Esophagus muscularis mucosa (tissue), 3 donors: ENCODE measurements around the gene LRMDA.

Source experiments
- EP300 ChIP-seq: sonication (generic); formaldehyde crosslinking; IDR thresholded peaks from one replicate; pipeline ENCODE4 v1.6.1; 2017; ENCODE audit warnings: antibody characterized with exemption
- POLR2AphosphoS5 ChIP-seq, 2 donors: sonication (generic); formaldehyde crosslinking; IDR thresholded peaks; one replicate each; pipeline ENCODE4 v1.6.1; 2017; ENCODE audit warnings: antibody characterized with exemption in 2 of 2

DNA sequence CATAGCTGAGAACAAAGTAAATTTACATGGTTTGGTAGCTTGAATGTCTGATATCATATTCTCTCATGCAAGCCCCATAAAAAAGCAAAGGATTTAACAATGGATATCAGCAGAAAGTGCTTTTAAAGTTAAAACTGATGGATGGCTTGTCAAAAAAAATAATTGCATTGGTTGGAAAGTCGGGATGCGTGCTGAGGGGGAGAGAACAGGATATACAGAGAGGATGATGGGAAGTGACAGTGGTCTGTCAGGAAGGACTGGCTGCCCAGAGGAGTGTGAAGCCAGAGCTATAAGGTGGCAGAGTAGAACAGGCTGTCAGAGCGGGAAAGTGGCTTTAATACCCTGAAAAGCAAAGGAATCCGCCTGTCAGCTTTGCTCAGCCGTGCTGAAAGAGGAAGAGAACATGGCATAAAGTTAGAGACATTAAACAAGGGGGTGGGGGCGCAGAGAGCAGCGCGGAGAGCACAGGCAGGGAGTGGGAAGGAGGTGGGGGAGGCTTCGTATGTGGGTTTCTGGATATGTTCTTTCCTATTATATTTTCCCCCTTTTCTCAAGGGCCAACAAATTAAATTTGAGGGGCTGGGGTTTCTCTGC lies 493.0 kb downstream of the LRMDA start:
- no peak for TF ChIP-seq EP300
- TF ChIP-seq POLR2AphosphoS5 (IDR thresholded peaks at IDR 0.05): no peak
